HG02973 (cell line): ENCODE measurements around the gene FEM1A.
"Not testable (repeated sequence)": the region's sequence is repeated elsewhere in the genome, so short reads cannot be mapped to it uniquely, and the experiment has no call there.

ENCODE experiments used
- ATAC-seq: cut with Tn5 transposase; IDR thresholded peaks from one replicate; pipeline ENCODE4 v1.9.1; 2021; ENCODE audit warnings: moderate library complexity; ENCODE audit not compliant: unreplicated experiment

Gene FEM1A

GRCh38 chr19:4774136-4774535 is 17.4 kb upstream of the FEM1A start:
- ATAC-seq, result no peak

- no peak for ATAC-seq
Observed at GRCh38 chr19:4775627-4776152, 15.8 kb upstream of the FEM1A start.

GRCh38 chr19:4776436-4777211 is 14.9 kb upstream of the FEM1A start:
- no peak for ATAC-seq

- not testable (repeated sequence) for ATAC-seq
Observed at GRCh38 chr19:4778124-4778523, 13.4 kb upstream of the FEM1A start.

- ATAC-seq, result no peak
Observed at GRCh38 chr19:4780860-4781259, 10.7 kb upstream of the FEM1A start.

GRCh38 chr19:4781801-4782200 is 9.7 kb upstream of the FEM1A start:
- no peak for ATAC-seq

- ATAC-seq, result not testable (repeated sequence)
Observed at GRCh38 chr19:4786412-4787016, 5.0 kb upstream of the FEM1A start.

GRCh38 chr19:4792019-4792865 is 708 bp downstream of the FEM1A start:
- not testable (repeated sequence) for ATAC-seq

GRCh38 chr19:4792866-4793195 is 1.3 kb downstream of the FEM1A start:
- not testable (repeated sequence) for ATAC-seq

- not testable (repeated sequence) for ATAC-seq
Observed at GRCh38 chr19:4793278-4793677, 1.7 kb downstream of the FEM1A start.

GRCh38 chr19:4794971-4795370 is 3.4 kb downstream of the FEM1A start:
- no peak for ATAC-seq

- ATAC-seq, result no peak
Observed at GRCh38 chr19:4795400-4795799, 3.9 kb downstream of the FEM1A start.

GRCh38 chr19:4800591-4801081 is 9.1 kb downstream of the FEM1A start:
- ATAC-seq, result no peak

GRCh38 chr19:4801085-4801619 is 9.6 kb downstream of the FEM1A start:
- no peak for ATAC-seq

- no peak for ATAC-seq
Observed at GRCh38 chr19:4802711-4803110, 11.2 kb downstream of the FEM1A start.

- ATAC-seq, result no peak
Observed at GRCh38 chr19:4803736-4804695, 12.5 kb downstream of the FEM1A start.

GRCh38 chr19:4805140-4805539 is 13.6 kb downstream of the FEM1A start:
- not testable (repeated sequence) for ATAC-seq

- no peak for ATAC-seq
Observed at GRCh38 chr19:4806384-4806783, 14.8 kb downstream of the FEM1A start.

- ATAC-seq, result no peak
Observed at GRCh38 chr19:4807188-4807587, 15.7 kb downstream of the FEM1A start.
